K562 (cell line): ENCODE results near the gene ZNF791. TPM values are rescaled to one million over a fixed set of nuclear protein-coding genes. Genes with fewer than 3 reads are reported as not detected.

ENCODE experiments used
- ATAC-seq: fragments of 200-7000 bp; cut with Tn5 transposase; 3 replicates; pipeline ENCODE4 v1.9.1; 2020; ENCODE audit warnings: moderate library complexity
- BruUV-seq: library from RNA; stranded (reverse); fragments of 400-500 nt; replicated peaks from 2 replicates; lab custom pipeline; 2021; lab: Mats Ljungman, UMichigan
- CTCF ChIA-PET: fragments of 300-600 bp; formaldehyde crosslinking; extraction: SDS; loops from one replicate; lab custom pipeline; 2021; ENCODE audit warnings: low intra/inter-chr PET ratio; lab: Yijun Ruan, JAX
- POLR2A ChIA-PET: fragments of 300-600, 350-650 bp; sonication (Branson Sonifier 250); formaldehyde crosslinking; extraction: SDS; loops from one replicate; lab custom pipeline; 2021; ENCODE audit warnings: antibody characterized with exemption, inconsistent platforms; lab: Yijun Ruan, JAX
- DNase-seq, 4 experiments: peaks; one replicate each; pipeline versions ENCODE4 v3.0.0 to v3.0.0-alpha.2; 2011 to 2018; ENCODE audit warnings: low spot score in 3 of 4, mixed read lengths in 3 of 4; ENCODE audit errors: extremely low read depth in 1 of 4
- FAIRE-seq: peaks from 2 replicates; lab custom pipeline; 2011; peaks lifted over from hg19 to GRCh38; lab: Jason Lieb, UNC
- H2AFZ ChIP-seq: 2 replicates; pipeline ENCODE4 v1.6.0; 2011; ENCODE audit warnings: low read depth, low read length, control low read depth, inconsistent platforms
- H3K27ac ChIP-seq: fragments of 200-600 bp; 3 replicates; pipeline ENCODE4 v1.8.0; 2011; ENCODE audit warnings: low read depth, mild to moderate bottlenecking, control low read depth, inconsistent platforms, low read length, moderate library complexity, mixed read lengths; ENCODE audit errors: extremely low read depth
- H3K27me3 ChIP-seq, 2 experiments: fragments of 300-600 bp in 1 of 2; 2 replicates in 1 of 2; 3 replicates in 1 of 2; pipeline versions ENCODE4 v1.6.0 to v1.8.0; 2011; ENCODE audit warnings: inconsistent platforms in 2 of 2, low read length in 2 of 2, mild to moderate bottlenecking in 1 of 2, mixed read lengths in 1 of 2, moderate library complexity in 1 of 2; ENCODE audit not compliant: control insufficient read depth in 2 of 2, insufficient read depth in 2 of 2
- H3K36me3 ChIP-seq: fragments of 300-600 bp; 3 replicates; pipeline ENCODE4 v1.8.0; 2011; ENCODE audit warnings: mild to moderate bottlenecking, low read length, inconsistent platforms; ENCODE audit not compliant: control insufficient read depth, insufficient read depth
- H3K4me1 ChIP-seq, 2 experiments: fragments of 200-600 bp in 1 of 2; replicated peaks in 1 of 2; 2 replicates in 1 of 2; 3 replicates in 1 of 2; pipeline versions ENCODE4 v1.5.1 to v1.8.0; 2011; ENCODE audit warnings: inconsistent platforms in 2 of 2, low read length in 2 of 2, mild to moderate bottlenecking in 1 of 2, mixed read lengths in 1 of 2, moderate library complexity in 1 of 2; ENCODE audit not compliant: control insufficient read depth in 2 of 2, insufficient read depth in 2 of 2
- H3K4me2 ChIP-seq: 2 replicates; pipeline ENCODE4 v1.6.1; 2011; ENCODE audit warnings: low read length, control low read depth, inconsistent platforms, mixed read lengths; ENCODE audit not compliant: insufficient read depth
- H3K4me3 ChIP-seq: fragments of 200-600 bp; sonication (generic), shearing (Covaris generic); 2 replicates; pipeline ENCODE4 v1.5.1; 2016; ENCODE audit warnings: control low read depth, inconsistent platforms
- H3K79me2 ChIP-seq: fragments of 200-600 bp; 3 replicates; pipeline ENCODE4 v1.8.0; 2011; ENCODE audit warnings: low read length, inconsistent platforms; ENCODE audit not compliant: control insufficient read depth, insufficient read depth
- H3K9ac ChIP-seq, 2 experiments: 2 replicates each; pipeline versions ENCODE4 v1.6.0 to v1.6.1; 2011; ENCODE audit warnings: low read depth in 2 of 2, low read length in 2 of 2, control low read depth in 1 of 2, inconsistent platforms in 1 of 2, mild to moderate bottlenecking in 1 of 2, mixed read lengths in 1 of 2; ENCODE audit not compliant: insufficient read depth in 1 of 2
- H3K9me1 ChIP-seq: one replicate; pipeline ENCODE4 v1.6.0; 2011; ENCODE audit warnings: inconsistent platforms, mild to moderate bottlenecking, low read length, moderate library complexity; ENCODE audit not compliant: control insufficient read depth, insufficient read depth
- H3K9me3 ChIP-seq: replicated peaks from 2 replicates; pipeline ENCODE4 v1.5.1; 2011; ENCODE audit warnings: low read depth, low read length, inconsistent platforms; ENCODE audit not compliant: control insufficient read depth, insufficient read depth
- H4K20me1 ChIP-seq: replicated peaks from 2 replicates; pipeline ENCODE4 v1.6.1; 2011; ENCODE audit warnings: low read length, inconsistent platforms, mixed read lengths; ENCODE audit not compliant: control insufficient read depth, insufficient read depth
- JUN ChIP-seq, 2 experiments: sonication (generic) in 1 of 2; formaldehyde crosslinking in 1 of 2; IDR thresholded peaks; 2 replicates each; pipeline versions ENCODE4 v1.6.1 to v1.8.0; 2012 to 2022; ENCODE audit warnings: borderline replicate concordance in 2 of 2, mild to moderate bottlenecking in 2 of 2, improper control_type of control experiment in 1 of 2, low read depth in 1 of 2, low read length in 1 of 2, missing genetic modification reagents in 1 of 2
- NCOA6 ChIP-seq: fragments of 450-650 bp; IDR thresholded peaks from 2 replicates; pipeline ENCODE4 v1.6.1; 2017; ENCODE audit warnings: mild to moderate bottlenecking
- NONO ChIP-seq, 2 experiments: fragments of 200-400 bp in 1 of 2; fragments of 450-650 bp in 1 of 2; formaldehyde crosslinking in 1 of 2; IDR thresholded peaks; 2 replicates each; pipeline ENCODE4 v1.6.1; 2017; ENCODE audit warnings: low read depth in 2 of 2, mild to moderate bottlenecking in 2 of 2, moderate library complexity in 2 of 2, low read length in 1 of 2
- NR2C1 ChIP-seq, 2 experiments: fragments of 450-650 bp; IDR thresholded peaks; 2 replicates each; pipeline ENCODE4 v1.6.1; 2017; ENCODE audit warnings: mild to moderate bottlenecking in 2 of 2, antibody characterized with exemption in 1 of 2, inconsistent platforms in 1 of 2, missing compliant biosample characterization in 1 of 2, missing genetic modification characterization in 1 of 2
- PHTF2 ChIP-seq: fragments of 250-450 bp; sonication (Bioruptor Pico); IDR thresholded peaks from 2 replicates; pipeline ENCODE4 v1.5.0; 2021; ENCODE audit warnings: mild to moderate bottlenecking
- POLR2A ChIP-seq: fragments of 450-650 bp; conservative IDR thresholded peaks from 2 replicates; pipeline ENCODE4 v1.6.1; 2016
- SMAD4 ChIP-seq: fragments of 250-450 bp; sonication (Bioruptor Pico); conservative IDR thresholded peaks from 2 replicates; pipeline ENCODE4 v1.8.0; 2021; ENCODE audit warnings: inconsistent platforms, mild to moderate bottlenecking, moderate library complexity
- ZNF23 ChIP-seq: fragments of 250-450 bp; sonication (Bioruptor Pico); IDR thresholded peaks from 2 replicates; pipeline ENCODE4 v1.4.0; 2020; ENCODE audit warnings: mild to moderate bottlenecking
- ZNF589 ChIP-seq: fragments of 200-800 bp; sonication (Bioruptor generic); IDR thresholded peaks from 2 replicates; pipeline ENCODE4 v1.6.1; 2016; ENCODE audit warnings: low read depth, missing genetic modification characterization, missing compliant biosample characterization
- ZNF766 ChIP-seq: fragments of 200-800 bp; sonication (Bioruptor generic); conservative IDR thresholded peaks from 2 replicates; pipeline ENCODE4 v1.6.1; 2016; ENCODE audit warnings: missing genetic modification characterization, missing compliant biosample characterization
- ZNF830 ChIP-seq: fragments of 250-450 bp; sonication (Bioruptor Pico); IDR thresholded peaks from 2 replicates; pipeline ENCODE4 v1.5.0; 2021; ENCODE audit warnings: mild to moderate bottlenecking
- WGBS: fragments of 100-300 bp; shearing (Covaris generic); methylation state at CpG from one replicate; pipeline ENCODE4 v1.1.6; 2016; ENCODE audit warnings: low coverage, mixed read lengths; ENCODE audit not compliant: insufficient coverage; ENCODE audit errors: missing lambda C conversion rate; 5-methylcytosine and 5-hydroxymethylcytosine counted together
- in situ Hi-C: fragments of 300-500 bp; cut with MboI; formaldehyde crosslinking; loops from 4 replicates; pipeline ENCODE4 v1.15.0; 2018; ENCODE audit warnings: inconsistent platforms, mixed read lengths
- intact Hi-C: fragments of 100-400 bp; cut with micrococcal nuclease; formaldehyde crosslinking; loops from 2 replicates; pipeline ENCODE4 v1.14.2; 2022
- polyA plus RNA-seq, 8 experiments: library from polyadenylated mRNA; depleted of rRNA in 4 of 8; stranded (reverse) in 5 of 8; unstranded in 3 of 8; fragments of >200 nt; fragmentation: Nextera tagmentation in 2 of 8; fragmentation: Illumina TruSeq in 1 of 8; extraction: Ambion mirVana in 2 of 8; extraction: Trizol in 1 of 8; gene quantifications; 2 replicates each; pipeline versions ENCODE4 v1.2.1 to v1.2.3, GENCODE V29; 2011 to 2014; ENCODE audit warnings: inconsistent platforms in 1 of 8, missing spikeins in 1 of 8
- total RNA-seq, 7 experiments: library from RNA; depleted of rRNA in 6 of 7; stranded (reverse); fragments of >200 nt in 6 of 7; fragmentation: Illumina TruSeq in 2 of 7; extraction: Trizol in 2 of 7; gene quantifications; 2 replicates each; pipeline versions ENCODE4 v1.2.1 to v1.2.3, GENCODE V29; 2011 to 2021; ENCODE audit warnings: low replicate concordance in 1 of 7
- TF ChIP-seq, protein P1 (sequence below): sonication (generic); formaldehyde crosslinking; IDR thresholded peaks from 2 replicates; pipeline ENCODE4 v1.8.1; 2023; ENCODE audit warnings: mild to moderate bottlenecking, missing genetic modification reagents

ZNF791 gene
- total and polyA plus RNA-seq, 9 of the 15 experiments (the other 6 are each of a cell fraction or from before 2014, with no cell fraction given) = 7.8 to 22.7 (median 13.1) TPM

GRCh38 chr19:12623361-12624031 is 12.8 kb downstream of the ZNF791 start:
- Histone ChIP-seq H3K4me1 (no peaks in the 10 kb centered on the region), H3K79me2 (peaks cover 19% of the 10 kb centered on the region), H3K4me3 (no peak overlapping the region), H4K20me1 (no peaks in the 10 kb centered on the region), H3K36me3 (peaks cover 45% of the 10 kb centered on the region), H3K27me3 (no peaks in the 10 kb centered on the region), H2AFZ (no peak overlapping the region), H3K9ac (no peak overlapping the region), H3K4me2 (no peak overlapping the region), H3K27ac (no peak overlapping the region), H3K9me1 (no peaks in the 10 kb centered on the region), H3K9me3 (peaks cover 18% of the 10 kb centered on the region)
- intact Hi-C loops (no loop called here), in situ Hi-C loops (no loop called here)
- DNase-seq = no peak
- no peak for ATAC-seq
- BruUV-seq = no TSS peak
- no peak for TF ChIP-seq ZNF589
- no peak for TF ChIP-seq PHTF2 (CRISPR knock-in tag)
- TF ChIP-seq ZNF766 (CRISPR knock-in tag) = no peak
- TF ChIP-seq POLR2A = no peak
- TF ChIP-seq NR2C1 (IDR thresholded peaks at IDR 0.05) = no peak
- TF ChIP-seq NR2C1 (tag; IDR thresholded peaks at IDR 0.05) = no peak
- no peak for TF ChIP-seq JUN (IDR thresholded peaks at IDR 0.05; ENCODE audit: borderline replicate concordance, low read depth, low read length)
- no peak for TF ChIP-seq JUN (CRISPR knock-in tag; IDR thresholded peaks at IDR 0.05; ENCODE audit: borderline replicate concordance)
- TF ChIP-seq, protein P1, sequence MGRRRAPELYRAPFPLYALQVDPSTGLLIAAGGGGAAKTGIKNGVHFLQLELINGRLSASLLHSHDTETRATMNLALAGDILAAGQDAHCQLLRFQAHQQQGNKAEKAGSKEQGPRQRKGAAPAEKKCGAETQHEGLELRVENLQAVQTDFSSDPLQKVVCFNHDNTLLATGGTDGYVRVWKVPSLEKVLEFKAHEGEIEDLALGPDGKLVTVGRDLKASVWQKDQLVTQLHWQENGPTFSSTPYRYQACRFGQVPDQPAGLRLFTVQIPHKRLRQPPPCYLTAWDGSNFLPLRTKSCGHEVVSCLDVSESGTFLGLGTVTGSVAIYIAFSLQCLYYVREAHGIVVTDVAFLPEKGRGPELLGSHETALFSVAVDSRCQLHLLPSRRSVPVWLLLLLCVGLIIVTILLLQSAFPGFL = no peak
- no peak for TF ChIP-seq SMAD4 (CRISPR knock-in tag)
- TF ChIP-seq ZNF830 (CRISPR knock-in tag) = no peak
- TF ChIP-seq NONO (IDR thresholded peaks at IDR 0.05; ENCODE audit: low read depth in 2 of 2, low read length in 1 of 2) = no peak
- no peak for TF ChIP-seq NCOA6
- no peak for TF ChIP-seq ZNF23 (CRISPR knock-in tag)
- FAIRE-seq = no peak
- WGBS = 79% methylated on average over 3 of the region's 4 CpGs
- POLR2A ChIA-PET = interaction anchor here (0.8 to 1.3 kb wide), 3 partner anchors 9 to 13 kb away, joined by 3 to 5 read pairs (median 3); partner anchors contain the start of genes ZNF490 and ZNF791
- CTCF ChIA-PET = no interaction called here
